Right renal pelvis (tissue), 4 donors: ENCODE measurements around the gene ATF6. TPM values are rescaled to one million over a fixed set of nuclear protein-coding genes. Genes with fewer than 3 reads are reported as not detected.

Source experiments
- DNase-seq, 4 donors: peaks; one replicate each; pipeline ENCODE4 v3.0.0-alpha.2; 2013; ENCODE audit warnings: low read depth in 4 of 4, low spot score in 3 of 4, missing footprints in 1 of 4
- polyA plus RNA-seq, 4 donors: library from polyadenylated mRNA; unstranded; fragments of 120-200 nt; gene quantifications; one replicate each; pipeline ENCODE4 v1.2.1, GENCODE V29; 2013; ENCODE audit not compliant: insufficient read length in 4 of 4

The ATF6 gene, protein sequence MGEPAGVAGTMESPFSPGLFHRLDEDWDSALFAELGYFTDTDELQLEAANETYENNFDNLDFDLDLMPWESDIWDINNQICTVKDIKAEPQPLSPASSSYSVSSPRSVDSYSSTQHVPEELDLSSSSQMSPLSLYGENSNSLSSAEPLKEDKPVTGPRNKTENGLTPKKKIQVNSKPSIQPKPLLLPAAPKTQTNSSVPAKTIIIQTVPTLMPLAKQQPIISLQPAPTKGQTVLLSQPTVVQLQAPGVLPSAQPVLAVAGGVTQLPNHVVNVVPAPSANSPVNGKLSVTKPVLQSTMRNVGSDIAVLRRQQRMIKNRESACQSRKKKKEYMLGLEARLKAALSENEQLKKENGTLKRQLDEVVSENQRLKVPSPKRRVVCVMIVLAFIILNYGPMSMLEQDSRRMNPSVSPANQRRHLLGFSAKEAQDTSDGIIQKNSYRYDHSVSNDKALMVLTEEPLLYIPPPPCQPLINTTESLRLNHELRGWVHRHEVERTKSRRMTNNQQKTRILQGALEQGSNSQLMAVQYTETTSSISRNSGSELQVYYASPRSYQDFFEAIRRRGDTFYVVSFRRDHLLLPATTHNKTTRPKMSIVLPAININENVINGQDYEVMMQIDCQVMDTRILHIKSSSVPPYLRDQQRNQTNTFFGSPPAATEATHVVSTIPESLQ
- 10 to 100 TPM; 31.7 to 35.8 (median 34.8) TPM for polyA plus RNA-seq

DNA sequence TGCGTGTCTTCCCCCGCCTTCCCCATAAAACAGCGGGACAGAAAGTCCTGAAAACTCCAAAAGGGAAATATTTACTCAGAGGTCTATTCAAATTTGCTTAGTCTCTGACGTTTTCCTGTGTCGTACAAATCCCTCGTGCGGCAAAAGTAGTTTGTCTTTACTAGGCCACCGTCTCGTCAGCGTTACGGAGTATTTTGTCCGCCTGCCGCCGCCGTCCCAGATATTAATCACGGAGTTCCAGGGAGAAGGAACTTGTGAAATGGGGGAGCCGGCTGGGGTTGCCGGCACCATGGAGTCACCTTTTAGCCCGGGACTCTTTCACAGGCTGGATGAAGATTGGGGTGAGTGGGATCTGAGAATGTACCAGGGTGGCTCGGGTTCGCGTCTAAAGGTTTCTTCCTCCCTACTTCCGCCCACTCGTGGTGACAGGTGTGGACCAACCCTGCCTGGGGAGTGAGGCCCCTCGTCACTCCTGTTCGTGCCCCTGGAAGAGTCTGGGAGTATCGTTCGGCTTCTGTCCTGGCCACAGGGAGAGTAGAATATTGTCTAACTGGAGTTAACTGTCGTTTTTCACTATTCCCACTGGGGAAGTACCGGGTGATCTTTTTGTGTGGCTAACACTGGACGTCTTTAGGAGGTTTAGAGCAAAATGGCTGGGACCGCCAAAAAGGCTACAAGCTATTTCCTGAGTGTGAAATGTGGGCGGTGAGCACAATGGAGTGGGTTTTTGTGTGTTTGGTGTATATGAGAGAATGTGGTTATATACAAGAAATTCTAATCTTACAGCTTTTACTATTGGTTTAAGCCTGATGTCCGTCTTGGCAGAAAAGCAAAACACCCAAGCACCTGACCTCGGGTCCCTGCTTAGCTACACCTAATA, at the start of gene ATF6:
TSS of gene ATF6 (plus strand) at position 219 of the 880 bp plus-strand sequence. CDS start at position 260, 41 bp downstream.
- DNase-seq, result peak; percentile 79 to 92 (median 86)

DNA sequence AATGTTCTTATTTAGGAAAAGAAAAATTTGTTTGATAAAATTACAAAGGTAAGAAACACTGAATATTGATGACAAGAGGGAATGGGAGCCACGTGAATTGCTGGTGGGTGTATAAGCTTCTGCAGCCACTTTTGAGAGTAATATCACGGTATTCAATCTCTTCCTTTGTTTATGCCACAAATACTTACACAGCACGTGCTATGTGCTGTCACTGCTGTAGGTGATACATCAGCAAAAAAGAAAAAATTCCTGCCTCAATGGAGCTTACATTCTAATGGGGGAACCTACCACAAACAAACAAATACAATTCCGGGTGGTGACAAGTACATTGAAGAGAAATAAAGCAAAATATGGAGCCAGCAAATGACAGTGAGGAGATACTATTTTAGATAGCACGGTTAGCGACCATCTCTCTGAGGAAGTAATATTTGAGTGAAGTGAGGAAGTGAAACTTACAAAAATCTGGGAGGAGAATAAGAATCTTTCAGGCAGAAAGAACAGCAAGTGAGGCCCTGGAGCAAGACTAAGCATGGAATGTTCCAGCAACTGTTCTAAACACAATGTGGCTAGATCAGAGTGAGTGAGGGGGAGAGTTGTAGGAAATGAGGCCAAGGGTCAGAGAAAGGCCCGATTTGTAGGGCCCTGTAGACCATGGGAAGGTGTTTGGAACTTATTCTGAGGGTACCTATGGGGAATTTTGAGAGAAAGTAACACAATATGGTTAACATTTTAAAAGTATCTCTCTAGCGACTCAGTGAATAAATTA, 47.4 kb upstream of the ATF6 start:
- no peak for DNase-seq

GRCh38 chr1:161719325-161719611, 46.9 kb upstream of the ATF6 start:
- no peak for DNase-seq

- no peak for DNase-seq
Observed at GRCh38 chr1:161720422-161720821, 45.7 kb upstream of the ATF6 start.

DNA sequence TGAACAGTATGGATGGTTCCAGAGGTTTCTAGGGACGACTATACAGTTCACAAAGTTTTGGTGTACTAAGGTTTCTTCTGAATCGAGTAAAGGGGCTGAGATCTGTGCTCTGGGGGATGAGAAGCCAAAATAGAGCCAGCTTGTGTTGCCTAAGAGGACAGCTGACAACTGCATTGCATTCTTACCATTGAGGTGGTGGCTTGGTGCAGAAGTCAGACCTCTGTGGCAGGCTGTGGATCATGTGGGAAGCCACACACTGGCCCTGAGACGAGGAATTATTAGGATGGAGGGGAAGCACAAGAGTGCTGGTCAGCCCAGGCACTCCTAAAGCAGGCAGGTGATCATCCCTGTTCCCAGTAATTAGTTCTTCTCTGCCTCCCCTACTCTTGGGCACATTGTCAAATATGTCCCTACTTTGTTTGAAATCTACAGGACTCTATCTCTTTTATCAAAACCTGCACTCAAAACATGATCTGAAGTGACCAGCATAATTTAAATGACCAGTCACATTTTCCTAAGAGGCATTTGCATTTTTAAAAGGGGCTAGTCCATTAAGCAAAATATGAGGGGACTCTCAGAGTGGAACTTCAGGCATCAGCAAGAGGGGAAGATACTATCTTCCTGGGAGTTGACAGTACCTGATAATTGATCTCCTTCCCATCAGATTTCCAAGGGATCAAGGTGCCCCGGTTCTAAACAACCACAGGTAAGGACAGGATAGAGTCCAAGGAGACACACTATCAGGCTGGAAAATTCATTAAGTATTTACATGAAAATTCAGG, 45.0 kb upstream of the ATF6 start, which contains the start of gene FCRLB:
TSS of gene FCRLB (plus strand) at position 589 of the 782 bp plus-strand sequence. CDS start 1,129 bp downstream, outside the sequence.
- no peak for DNase-seq

DNA sequence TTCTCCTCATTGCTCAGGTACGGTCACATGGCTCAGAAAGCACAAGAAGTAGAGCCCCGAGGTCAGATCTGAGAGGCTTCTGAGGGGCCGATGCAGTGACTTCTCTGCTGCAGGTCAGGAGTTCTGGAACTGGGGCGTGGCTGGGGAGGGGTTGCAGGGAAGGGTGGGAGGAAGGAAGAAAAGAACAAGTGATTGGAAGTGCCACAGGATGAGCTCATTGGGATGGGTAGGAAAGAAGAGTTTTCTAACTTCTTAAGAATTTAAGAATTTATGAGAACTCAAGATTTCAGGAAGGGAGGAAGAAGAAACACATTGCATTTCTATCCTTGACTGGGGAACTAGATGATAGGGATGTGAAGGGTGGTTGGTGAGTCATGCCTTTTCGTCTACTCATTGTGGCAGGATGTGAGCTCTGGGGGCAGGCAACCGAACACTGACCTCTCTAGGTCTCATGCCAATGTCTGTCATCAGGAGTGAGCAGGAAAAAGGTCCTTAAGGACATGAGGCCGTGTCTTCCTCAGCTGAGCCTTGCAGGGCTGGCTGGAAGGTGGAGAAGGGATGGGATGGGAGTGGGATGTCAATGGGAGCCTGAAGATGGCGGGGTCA, 44.3 kb upstream of the ATF6 start:
- DNase-seq, result no peak

DNA sequence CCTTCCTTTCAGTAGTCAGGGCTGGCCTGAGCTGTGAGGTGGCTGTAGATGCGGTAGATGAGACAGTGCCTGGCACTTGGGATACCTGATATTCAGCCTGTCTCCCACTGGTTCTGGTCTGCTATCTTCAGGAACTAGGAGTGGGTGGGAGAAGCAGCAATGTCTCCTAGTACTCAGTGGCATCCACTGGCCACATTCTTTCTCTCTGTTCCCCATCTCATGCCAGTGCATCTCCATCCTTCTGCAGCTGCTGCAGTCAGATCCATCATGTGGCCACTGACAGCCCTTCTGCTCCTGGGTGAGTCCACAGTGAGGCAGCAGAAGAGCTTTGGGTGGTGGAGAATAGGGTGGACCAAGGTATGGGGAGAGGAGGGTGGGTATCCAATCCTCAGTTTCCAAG, 43.7 kb upstream of the ATF6 start:
- DNase-seq, result no peak

DNA sequence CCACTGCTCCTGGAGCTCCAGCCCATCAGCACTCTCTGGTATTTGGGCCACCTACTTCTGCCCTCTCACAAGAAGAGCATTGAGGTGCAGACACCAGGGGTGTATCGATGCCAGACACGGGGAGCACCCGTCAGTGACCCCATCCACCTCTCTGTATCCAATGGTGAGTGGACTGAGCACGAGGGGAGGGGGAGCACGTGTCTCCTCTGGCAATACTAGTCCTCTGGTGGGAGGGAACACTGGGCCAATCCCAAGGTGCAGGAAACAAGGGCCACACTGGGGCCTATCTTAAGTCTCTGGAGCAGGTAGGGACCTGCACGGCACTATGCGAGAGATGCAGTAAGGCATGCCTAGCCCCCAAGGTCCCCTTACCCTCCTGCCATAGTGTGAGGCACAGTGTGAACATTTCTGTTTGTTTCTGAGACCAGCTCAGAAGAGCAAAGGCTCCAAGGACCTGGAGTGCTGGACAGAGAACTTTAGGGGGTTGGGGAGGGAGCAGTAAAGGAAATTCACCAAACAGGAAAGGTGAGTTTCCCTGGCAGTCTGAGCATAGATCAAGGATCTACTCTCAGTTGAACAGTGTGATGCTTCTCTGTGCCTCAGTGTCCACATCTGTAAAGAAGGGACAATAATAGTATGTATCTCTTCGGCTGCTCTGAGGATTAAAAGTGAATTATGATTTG, 42.5 kb upstream of the ATF6 start:
- DNase-seq, result no peak

DNA sequence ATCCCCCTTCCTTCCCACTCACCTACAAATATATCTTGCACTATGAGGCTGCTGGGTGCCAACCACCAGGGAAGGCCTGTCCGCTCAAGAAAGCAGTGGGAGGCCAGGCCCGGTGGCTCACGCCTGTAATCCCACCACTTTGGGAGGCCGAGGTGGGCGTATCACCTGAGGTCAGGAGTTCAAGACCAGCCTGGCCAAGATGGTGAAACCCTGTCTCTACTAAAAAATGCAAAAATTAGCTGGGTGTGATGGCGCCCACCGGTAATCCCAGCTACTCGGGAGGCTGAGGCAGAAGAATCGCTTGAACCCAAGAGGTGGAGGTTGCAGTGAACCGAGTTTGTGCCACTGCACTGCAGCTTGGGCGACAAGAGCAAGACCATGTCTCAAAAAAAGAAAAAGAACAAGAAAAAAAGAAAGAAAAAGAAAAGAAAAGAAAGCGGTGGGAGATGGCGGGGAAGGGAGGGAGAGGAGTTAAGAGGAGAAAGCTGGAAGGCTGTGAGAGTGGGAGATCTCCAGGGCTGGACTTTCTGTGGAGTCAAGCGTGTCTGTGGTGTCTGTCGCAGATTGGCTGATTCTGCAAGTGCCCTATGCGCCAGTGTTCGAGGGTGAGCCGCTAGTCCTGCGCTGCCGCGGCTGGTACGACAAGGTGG, 40.7 kb upstream of the ATF6 start:
- DNase-seq, result peak in 1 of 4 donors; percentile 22

DNA sequence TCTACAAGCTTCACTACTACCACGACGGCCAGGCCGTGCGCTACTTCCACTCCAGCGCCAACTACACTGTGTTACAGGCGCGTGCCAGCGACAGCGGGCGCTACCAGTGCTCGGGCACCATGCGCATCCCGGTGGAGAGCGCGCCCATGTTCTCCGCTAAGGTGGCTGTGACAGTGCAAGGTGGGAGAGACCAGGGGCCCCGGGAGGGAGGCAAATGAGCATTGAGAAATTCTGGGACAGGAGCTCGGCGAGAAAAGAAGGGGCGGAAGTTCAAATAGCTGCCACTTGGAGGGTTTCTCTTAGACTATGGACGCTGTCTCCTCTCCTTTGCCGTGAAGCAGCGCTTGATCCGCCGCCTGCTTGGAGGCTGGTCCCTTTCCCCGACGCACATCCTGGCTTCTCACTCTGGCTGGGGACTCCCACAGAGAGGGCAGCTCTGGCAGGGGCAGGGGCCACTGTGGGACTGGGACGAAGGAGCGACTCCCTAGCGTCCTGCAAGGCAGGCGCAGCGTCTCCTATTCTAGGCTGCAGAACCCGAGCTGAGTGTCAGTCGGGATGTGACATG, 40.1 kb upstream of the ATF6 start:
- DNase-seq, result peak in 1 of 4 donors; percentile 65

GRCh38 chr1:161726473-161727255, 39.5 kb upstream of the ATF6 start:
- peak; percentile 72 to 83 (median 78) for DNase-seq

GRCh38 chr1:161727256-161727924, 38.7 kb upstream of the ATF6 start:
- DNase-seq, result no peak

GRCh38 chr1:161728376-161729226, 37.5 kb upstream of the ATF6 start:
- DNase-seq, result no peak

GRCh38 chr1:161730050-161730564, 36.0 kb upstream of the ATF6 start:
- no peak for DNase-seq

- no peak for DNase-seq
Observed at GRCh38 chr1:161731241-161731640, 34.9 kb upstream of the ATF6 start.
